Left lobe of liver (tissue), 2 donors: ENCODE results near the gene MRPS12. TPM values are rescaled to one million over a fixed set of nuclear protein-coding genes. Genes with fewer than 3 reads are reported as not detected.

ENCODE experiments used
- ATAC-seq: fragments of 200-7000 bp; cut with Tn5 transposase; one replicate; pipeline ENCODE4 v1.9.1; 2020; ENCODE audit warnings: mild to moderate bottlenecking, moderate library complexity
- DNase-seq: peaks from one replicate; pipeline ENCODE4 v3.0.0-alpha.2; 2020; ENCODE audit warnings: low spot score
- total RNA-seq: library from RNA; stranded (reverse); gene quantifications from one replicate; pipeline ENCODE4 v1.2.1, GENCODE V29; 2021
- donor health status: DM: no; HTN: no; CAD: no; lungs with moderate emphysema.
- donor health status: DM: no; HTN: yes; CAD: no.

Gene MRPS12
- total RNA-seq, 1 donor from 2014 or later = 24.2 TPM

DNA sequence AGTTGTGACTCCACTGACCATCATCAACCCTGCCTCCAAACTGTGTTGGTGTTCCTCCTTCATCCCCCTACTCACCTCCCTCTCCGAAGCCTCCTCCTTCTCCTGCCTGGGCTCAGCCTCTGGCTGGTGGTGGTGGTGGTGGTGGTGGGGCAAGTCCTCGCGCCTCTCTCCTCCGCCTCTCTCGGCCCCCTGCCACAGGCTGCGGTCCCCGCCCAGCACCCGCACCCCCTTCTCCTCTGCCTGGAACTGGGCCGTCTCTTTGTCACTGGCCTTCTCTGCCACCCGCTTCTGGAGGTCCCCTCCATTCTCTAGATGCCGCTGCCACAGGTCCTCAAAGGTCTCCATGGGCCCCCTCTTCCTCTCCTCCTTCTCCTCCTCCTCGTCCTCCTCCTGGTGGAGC lies 20.3 kb upstream of the MRPS12 start:
- DNase-seq = no peak
- ATAC-seq = no peak

DNA sequence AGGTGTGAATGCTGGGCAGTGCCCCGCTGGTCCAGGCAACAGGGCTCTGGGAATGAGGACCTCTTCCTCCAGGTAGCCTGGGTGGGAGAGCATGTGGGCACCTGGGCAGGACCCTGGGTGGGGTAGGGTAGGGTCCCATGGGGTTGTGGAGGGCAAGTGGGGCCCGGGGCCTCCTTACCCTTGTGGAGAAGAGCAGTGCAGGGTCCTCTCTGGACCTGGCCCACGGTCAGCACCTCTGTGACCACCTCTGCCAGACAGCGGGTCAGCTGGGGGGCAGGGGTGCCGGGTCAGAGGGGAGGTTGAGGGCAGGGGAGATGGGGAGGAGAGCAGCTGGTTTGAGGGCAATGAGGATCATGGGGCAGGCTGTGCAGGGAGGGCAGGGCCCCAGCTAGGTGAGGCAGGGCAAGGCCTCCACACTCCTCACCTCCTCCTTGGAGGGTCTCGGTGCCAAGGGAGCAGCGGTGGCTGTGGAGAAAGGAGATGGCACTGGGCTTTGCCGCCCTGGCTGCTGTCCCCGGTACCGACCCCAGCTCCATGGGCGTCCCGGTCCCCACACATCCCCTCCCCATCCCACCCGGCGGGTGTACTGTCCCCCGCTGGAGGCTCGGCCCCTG lies 19.2 kb upstream of the MRPS12 start:
- DNase-seq (no peak), ATAC-seq (no peak)

DNA sequence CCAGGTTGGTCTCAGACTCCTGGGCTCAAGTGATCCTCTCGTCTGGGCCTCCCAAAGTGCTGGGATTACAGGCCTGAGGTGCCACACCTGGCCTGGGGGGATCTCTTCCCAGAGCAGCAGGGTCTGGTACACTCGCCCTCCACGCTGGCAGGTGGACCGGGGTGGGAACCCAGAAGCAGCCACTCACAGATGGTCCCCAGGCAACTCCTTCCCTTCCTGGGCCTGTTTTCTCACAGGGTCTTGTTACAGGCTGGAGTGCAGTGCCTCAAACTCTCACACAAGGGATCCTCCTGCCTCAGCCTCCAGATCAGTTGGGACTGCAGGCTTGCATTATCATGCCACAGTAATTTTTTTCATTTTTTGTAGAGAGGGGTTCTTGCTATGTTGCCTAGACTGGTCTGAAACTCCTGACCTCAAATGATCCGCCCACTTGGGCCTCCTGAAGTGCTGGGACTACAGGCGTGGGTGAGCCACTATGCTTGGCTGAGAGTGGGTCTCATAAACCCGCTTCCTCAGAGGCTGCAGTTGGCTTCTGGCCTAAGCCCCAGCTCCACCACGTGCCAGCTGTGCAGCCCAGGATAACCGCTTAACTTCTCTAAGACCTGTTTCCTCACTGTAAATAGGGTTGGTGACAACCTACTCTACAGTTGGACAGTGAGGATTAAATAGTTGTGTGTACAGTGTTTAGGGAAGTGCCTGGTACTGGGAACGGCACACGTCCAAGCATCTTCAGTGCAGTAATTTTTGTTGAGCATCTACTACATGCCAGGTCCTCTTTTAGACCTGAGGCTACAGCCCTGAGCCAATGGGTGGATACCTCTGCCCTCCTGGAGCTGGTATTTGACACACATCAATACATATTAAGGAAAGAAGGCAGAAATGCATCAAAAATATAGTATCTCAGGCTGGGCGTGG lies 17.9 kb upstream of the MRPS12 start:
- DNase-seq (no peak), ATAC-seq (no peak)

DNA sequence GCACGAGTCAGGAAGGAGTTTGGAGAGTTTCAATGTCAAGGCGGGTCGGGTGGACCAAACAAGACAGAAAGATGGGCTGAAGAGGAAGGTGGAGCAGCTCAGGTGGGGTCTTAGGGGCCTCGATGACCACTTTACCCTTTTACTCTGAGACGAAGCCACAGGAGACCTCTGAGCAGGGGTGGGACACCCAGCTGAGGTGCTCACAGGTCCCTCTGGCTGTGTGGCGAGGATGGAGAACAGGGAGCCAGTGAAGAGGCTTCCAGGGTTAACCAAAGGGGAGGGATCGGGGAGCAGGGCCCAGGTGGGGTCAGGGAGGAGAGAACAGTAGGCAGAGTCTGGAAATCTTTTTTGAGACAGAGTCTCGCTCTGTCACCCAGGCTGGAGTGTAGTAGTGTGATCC lies 16.8 kb upstream of the MRPS12 start:
- no peak for DNase-seq
- ATAC-seq = no peak

DNA sequence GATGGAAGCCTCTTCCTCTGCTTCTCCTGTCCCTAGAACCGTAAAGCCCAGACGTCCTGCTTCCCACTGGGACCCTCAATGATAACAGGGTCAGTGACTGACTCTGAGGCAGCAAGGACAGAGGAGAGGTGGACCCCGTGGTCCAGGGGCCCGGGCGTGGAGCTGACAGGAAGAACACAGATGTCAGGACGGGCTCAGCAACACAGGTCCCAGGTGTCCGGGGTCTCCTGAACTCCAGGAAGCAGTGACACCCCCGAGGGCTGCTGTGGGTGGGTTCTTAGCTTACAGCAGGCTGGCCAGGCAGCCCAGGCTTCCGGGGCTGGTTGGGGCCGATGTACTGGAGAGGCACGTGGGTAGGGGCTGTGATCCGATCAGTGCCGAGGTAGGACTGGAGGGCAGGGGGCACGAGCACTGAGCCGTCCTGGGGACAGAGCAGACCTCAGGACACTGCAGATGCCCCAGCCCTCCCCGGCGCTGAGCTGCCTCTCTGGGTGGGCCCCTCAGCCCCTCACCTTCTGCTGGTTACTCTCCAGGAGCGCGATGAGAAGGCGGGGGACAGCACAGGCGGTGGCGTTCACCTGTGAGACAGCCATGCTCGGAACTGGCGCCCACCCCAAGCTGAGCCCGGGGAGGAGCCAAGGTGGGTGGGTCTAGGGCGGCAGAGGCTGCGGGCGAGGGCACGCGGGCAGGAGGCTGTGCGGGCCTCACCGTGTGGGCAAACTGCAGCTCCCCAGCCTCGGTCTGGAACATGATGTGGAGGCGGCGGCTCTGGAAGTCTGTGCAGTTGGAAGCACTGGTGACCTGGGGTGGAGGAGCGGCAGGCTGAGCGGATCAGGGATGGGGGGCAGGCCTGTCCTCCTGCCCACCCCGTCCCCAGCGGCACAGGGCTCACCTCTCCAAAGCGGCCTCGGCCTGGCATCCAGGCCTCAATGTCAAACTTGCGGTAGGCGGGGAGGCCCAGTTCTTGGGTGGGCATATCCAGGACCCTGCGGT lies 15.1 kb upstream of the MRPS12 start:
- no peak for DNase-seq
- no peak for ATAC-seq

DNA sequence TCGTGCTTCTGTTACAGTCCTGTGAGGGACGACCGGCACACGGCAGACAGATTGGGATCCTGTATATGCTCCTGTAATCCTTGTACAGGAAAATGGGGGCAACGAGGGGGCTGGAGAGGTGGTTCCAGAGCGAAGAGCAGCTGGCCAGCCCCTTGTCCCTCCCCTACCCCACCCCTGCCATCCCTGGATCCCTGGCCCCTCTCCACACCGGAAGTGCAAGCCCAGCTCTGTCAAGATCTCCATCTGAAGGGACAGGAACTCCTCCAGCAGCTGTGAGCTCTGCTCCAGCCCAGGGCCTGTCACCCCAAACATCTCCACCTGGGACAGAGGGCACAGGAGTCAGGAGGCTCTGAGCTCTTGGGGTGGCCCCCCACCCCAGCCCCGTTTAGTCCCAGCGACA lies 13.2 kb upstream of the MRPS12 start:
- no peak for DNase-seq
- no peak for ATAC-seq

DNA sequence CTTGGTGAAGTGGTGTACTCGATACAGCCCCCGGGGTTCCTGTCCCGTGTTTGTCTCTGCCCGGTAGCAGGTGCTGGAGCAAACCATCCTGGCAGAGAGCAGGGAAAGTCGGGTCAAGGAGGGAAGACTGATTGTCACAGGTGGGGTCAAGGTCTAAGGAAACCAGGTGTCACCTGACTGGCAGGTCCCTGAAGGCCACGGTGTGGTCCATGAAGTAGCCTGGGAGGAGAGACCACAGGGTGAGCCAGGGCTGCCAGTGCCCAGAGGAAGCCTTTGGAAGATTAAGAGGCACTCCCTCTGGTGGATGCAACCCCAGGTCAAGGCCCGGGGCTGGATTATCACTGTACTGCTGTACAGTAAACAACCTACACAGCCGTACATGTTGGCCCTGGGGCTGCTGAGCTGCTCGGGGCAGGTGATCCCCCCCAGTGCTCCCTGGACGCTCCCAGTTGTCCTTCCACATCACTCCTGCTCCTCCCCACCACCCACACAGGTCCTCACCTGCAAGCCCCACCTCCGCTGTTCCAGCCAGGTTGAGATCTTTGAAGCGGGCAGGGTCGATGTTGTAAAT lies 12.7 kb upstream of the MRPS12 start:
- DNase-seq (no peak), ATAC-seq (peak; percentile 59)

DNA sequence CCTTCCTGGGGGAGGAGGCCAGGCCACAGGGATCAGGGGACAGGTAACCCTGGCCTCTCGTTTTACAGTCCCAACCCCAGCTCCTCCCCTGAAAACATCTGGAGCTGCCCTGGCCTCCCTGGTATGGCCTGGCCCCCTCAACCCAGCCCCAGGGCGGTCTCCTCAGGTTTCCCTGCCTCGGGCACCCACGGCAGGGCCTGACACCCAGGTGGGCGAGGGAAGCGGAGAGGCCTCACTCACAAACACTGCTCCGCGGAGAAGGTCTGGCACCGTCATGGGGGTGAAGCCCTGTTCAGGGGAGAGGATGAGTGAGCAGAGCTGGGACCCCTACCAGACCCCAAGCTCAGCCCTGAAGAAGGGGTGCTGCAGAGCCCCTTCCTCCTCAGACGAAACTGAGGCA lies 12.2 kb upstream of the MRPS12 start:
- ATAC-seq = no peak
- DNase-seq = no peak

DNA sequence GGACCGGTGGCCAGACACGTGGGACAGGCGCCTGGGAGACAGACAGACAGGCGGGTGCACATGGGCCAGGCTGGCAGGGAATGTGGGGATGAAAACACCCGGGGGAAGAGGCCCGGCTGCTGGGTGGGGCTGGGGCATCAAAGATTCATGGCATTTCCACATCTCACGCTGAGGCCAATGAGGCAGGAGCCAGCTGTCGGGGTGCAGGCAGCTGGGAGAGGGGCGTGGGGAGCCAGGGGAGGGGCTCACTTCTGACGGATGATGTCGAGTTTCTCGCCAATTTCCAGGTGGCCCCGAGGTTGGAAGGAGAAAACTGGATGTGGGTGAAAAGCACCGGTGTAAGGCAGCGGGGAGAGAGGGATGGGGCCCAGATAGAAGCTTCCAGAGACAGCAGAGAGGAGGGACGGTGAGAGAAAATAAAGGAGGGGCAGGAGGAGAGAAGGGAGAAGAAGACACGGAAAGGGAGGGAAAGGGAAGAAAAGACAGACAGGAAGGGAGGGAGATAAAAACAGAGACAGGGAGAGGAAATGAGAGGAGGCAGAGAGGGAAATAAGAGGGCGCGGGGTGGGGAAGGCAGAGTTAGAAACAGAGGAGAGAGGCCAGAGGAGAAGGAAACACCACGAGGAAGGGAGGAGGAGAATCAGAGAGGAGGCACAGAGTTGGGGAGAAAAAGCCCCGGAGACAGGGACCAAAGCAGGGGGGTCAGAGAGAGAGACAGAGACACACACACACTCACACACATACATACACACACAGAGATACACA lies 10.7 kb upstream of the MRPS12 start:
- ATAC-seq = no peak
- DNase-seq = no peak

DNA sequence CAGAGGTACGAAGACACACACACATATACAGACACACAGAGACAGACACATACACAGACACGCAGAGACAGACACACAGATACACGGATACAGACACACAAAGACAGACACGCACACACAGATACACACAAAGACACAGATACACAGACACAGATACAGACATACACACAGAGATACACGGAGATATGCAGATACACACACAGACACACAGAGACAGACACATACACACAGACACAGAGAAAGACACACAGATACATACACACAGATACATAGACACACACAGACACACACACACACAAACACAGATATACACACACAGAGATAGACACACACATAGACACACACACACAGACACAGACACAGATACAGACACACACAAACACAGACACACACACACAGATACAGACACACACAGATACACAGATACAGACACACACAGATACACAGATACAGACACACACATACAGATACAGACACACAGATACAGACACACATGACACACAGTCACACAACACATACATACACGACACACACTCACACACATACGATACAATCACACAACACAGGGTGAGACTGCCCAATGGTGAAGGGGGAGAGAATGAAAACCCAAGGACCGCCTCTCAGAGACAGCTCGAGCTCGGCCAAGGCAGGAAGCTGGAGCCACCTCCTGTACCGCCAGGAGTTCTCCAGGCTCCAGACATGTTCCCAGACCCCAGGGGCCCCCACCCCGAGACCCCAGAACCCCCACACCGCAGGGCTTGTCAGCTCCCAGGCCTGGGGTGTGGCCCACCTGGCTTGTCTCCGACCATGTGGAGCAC lies 9.9 kb upstream of the MRPS12 start:
- DNase-seq (no peak), ATAC-seq (no peak)

DNA sequence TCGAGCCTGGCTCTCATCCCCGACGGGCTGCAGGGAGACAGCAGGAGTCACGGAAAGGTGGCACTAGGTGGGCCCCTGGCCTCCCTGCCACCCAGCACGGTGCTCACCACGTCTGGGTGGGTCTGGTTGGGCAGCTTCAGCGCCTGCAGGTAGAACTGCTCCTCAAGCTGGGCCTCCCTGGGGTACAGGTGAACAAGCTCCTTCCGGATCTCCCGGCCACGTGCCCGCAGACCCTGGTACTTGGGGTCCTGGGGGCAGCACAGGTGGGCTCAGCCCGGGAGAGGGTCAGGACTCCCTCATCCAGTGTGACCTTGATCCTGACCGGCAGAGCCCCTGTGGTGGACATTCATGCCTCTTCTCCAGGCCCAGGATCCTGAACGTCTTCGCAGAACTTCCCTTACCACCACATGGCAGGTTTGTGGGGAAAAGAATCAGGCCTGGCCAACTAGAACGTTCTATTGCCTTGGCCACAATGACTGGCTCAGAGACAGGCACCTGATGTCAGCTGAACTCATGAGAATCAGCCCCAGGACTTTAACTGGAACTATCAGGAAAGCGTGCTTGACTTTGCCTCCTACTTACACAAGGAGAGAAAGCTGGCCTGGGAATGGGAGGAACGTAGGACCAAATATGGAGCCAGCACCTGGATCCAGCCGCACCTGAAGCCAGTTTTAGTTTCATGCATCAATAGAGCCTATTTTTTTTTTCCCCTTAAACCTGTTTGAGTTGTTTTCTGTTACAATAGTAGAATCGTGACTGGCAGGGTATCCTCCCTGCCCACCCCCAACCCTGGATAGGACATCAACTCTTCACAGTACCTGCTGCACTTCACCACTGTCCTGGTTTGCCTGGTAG lies 9.1 kb upstream of the MRPS12 start:
- no peak for DNase-seq
- no peak for ATAC-seq

DNA sequence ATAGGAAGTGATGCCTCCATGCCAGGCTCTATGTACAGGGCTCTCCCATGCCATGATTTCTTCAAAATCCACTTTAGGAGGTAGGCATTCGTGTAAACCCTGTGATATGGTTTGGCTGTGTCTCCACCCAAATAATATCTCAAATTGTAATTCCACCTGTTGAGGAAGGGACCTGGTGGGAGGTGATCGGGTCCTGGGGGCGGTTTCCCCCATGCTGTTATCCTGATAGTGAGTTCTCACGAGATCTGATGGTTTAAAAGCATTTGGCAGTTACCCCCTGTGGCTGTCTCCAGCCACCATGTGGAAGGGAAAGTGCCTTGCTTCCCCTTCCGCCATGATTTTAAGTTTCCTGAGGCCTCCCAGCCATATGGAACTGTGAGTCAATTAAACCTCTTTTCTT lies 8.3 kb upstream of the MRPS12 start:
- no peak for ATAC-seq

DNA sequence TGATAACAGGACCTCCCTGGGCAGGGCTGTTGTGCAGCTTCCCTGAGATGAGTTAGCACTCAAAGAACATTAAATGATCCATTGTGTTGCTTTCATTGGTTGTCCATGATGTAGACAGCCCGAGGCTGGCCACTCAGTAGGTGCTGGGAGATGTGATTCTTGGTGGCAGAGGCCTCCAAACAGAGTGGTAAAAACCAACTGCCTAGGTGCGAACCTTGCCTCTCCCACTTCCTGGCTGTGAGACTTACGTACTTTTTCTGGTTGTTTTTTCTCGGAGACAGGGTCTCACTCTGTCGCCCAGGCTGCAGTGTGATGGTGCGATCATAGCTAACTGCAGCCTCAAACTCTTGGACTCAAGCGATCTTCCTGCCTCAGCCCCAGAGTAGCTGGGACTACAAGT lies 6.4 kb upstream of the MRPS12 start:
- ATAC-seq (no peak), DNase-seq (no peak)

More for the DNA sequence above, 8.3 kb upstream of the MRPS12 start:
- no peak for DNase-seq

DNA sequence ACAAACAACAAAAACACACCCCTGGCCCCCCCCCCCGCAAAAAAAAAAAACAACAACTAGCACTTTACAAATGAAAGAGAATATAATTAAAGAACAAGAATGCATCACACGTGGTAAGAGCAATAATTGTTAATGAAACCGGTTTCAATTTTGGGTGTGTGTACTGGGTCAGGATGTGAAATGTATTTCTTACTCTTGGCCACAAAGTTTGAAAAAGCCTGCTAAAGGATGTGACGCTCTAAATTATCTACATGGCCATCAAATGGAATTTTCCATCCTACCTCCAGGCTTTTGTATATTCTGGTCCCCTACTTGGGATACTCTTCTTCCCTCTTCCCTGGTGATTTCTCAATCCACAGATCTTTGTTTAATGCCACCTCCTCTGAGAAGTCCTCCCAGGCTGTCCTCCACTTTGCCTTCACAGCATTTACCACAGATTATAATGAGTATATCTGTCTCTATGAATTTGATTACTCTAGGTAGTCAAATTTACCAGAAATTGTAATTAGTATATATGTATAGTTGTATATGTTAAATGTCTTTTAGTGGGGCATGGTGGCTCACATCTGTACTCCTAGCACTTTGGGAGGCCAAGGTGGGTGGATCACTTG lies 2.2 kb upstream of the MRPS12 start:
- no peak for DNase-seq
- ATAC-seq = no peak

DNA sequence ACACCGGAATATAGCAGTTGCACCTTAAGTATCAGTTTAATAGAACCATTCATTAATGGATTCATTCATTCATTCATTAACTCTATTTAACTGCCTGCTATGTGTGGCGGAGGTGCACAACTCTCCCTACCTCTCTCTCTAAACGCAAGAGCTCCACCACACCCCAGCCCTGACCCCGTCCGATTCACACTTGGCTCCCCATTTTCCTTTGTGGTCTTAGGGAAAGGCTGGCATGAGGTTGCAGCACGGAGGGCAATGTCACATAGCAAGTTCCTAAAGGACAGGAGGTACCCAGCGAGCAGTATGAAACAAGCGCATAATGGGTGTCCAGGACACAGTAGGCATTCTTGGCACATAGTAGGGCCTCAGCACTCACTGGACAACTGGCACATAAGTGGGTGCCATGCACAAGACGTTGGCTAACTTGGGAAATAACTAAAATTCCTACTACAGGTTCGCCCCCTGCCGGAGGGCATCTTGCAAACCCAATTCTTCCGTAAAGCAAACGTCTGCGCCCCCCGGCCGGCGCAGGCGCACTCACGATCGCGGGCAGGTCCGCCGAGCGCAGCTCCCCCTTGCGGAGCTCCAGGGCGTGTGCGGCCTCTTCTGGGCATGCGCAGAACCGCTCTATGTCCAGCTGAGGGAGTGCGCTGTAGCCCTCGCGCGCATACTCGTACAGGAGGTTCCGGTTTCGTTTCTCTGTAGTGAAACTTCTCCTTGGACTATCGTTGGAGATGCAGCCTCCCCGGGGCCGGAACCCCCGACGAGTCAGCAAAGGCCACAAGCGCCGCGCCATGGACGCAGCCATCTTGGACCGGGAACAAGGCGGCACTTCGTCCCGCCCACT lies 592 bp upstream of the MRPS12 start, which contains the start of gene SARS2:
Gene SARS2 (minus strand): TSS at position 835 of the 847 bp plus-strand sequence. CDS start 27 bp downstream, at position 808.
- DNase-seq (peak; percentile 92), ATAC-seq (peak; percentile 83)

DNA sequence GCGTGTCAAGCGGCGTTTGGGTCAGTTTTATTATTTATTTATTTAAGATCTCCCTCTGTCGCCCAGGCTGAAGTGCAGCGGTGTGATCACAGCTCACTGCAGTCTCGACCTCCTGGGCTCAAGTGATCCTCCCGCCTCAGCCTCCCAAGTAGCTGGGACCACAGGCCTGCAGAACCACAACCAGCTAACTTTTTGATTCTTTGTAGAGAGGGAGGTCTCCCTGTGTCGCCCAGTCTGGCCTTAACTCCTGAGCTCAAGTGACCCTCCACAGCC lies 713 bp downstream of the MRPS12 start:
- ATAC-seq (peak; percentile 2), DNase-seq (no peak)
